GM12878 (cell line): Measurements from ENCODE around the gene CHN2. TPM values are rescaled to one million over a fixed set of nuclear protein-coding genes. Genes with fewer than 3 reads are reported as not detected.

Experiments used
- ATF2 ChIP-seq: IDR thresholded peaks from 2 replicates; pipeline ENCODE4 v1.6.1; 2012; ENCODE audit warnings: low read length, inconsistent platforms
- ATF3 ChIP-seq: IDR thresholded peaks from 2 replicates; pipeline ENCODE4 v1.6.1; 2011; ENCODE audit warnings: low read depth, mild to moderate bottlenecking, low read length, moderate library complexity, borderline replicate concordance; ENCODE audit errors: extremely low read depth
- BACH1 ChIP-seq: fragments of 450-650 bp; IDR thresholded peaks from 2 replicates; pipeline ENCODE4 v1.6.1; 2017; ENCODE audit warnings: mild to moderate bottlenecking, borderline replicate concordance
- BHLHE40 ChIP-seq, 2 experiments: fragments of 450-650 bp in 1 of 2; IDR thresholded peaks; 2 replicates each; pipeline ENCODE4 v1.6.1; 2011 to 2017; ENCODE audit warnings: low read depth in 2 of 2, borderline replicate concordance in 1 of 2, improper control_type of control experiment in 1 of 2, low read length in 1 of 2, mild to moderate bottlenecking in 1 of 2
- BRCA1 ChIP-seq: IDR thresholded peaks from 2 replicates; pipeline ENCODE4 v1.6.1; 2011; ENCODE audit warnings: low read depth, low read length, improper control_type of control experiment
- CEBPB ChIP-seq, 2 experiments: fragments of 150-350 bp in 1 of 2; IDR thresholded peaks; 2 replicates each; pipeline ENCODE4 v1.6.1; 2012 to 2014; ENCODE audit warnings: low read depth in 2 of 2, low read length in 2 of 2, borderline replicate concordance in 1 of 2, inconsistent platforms in 1 of 2
- E2F8 ChIP-seq: fragments of 450-650 bp; IDR thresholded peaks from 2 replicates; pipeline ENCODE4 v1.6.1; 2018; ENCODE audit warnings: mild to moderate bottlenecking, low read depth, moderate library complexity; ENCODE audit not compliant: partially characterized antibody
- ESRRA ChIP-seq: IDR thresholded peaks from 2 replicates; pipeline ENCODE4 v1.6.1; 2012; ENCODE audit warnings: mild to moderate bottlenecking, low read length, improper control_type of control experiment
- FOXK2 ChIP-seq: fragments of 450-650 bp; IDR thresholded peaks from 2 replicates; pipeline ENCODE4 v1.6.1; 2017; ENCODE audit warnings: mild to moderate bottlenecking, moderate library complexity
- FOXM1 ChIP-seq: IDR thresholded peaks from 2 replicates; pipeline ENCODE4 v1.6.1; 2012; ENCODE audit warnings: low read depth, mild to moderate bottlenecking, inconsistent platforms, low read length, moderate library complexity
- HDGF ChIP-seq: fragments of 450-650 bp; IDR thresholded peaks from 2 replicates; pipeline ENCODE4 v1.6.1; 2016; ENCODE audit warnings: antibody characterized with exemption
- IKZF1 ChIP-seq: fragments of 450-650 bp; conservative IDR thresholded peaks from 2 replicates; pipeline ENCODE4 v1.6.1; 2017; ENCODE audit warnings: antibody characterized with exemption, mild to moderate bottlenecking
- JUND ChIP-seq: IDR thresholded peaks from 2 replicates; pipeline ENCODE4 v1.6.1; 2012; ENCODE audit warnings: low read depth, mild to moderate bottlenecking, low read length, improper control_type of control experiment, moderate library complexity
- MEF2B ChIP-seq: fragments of 450-650 bp; IDR thresholded peaks from 2 replicates; pipeline ENCODE4 v1.6.1; 2018; ENCODE audit warnings: mild to moderate bottlenecking, moderate library complexity; ENCODE audit not compliant: partially characterized antibody, poor library complexity, severe bottlenecking
- MLLT1 ChIP-seq: fragments of 450-650 bp; IDR thresholded peaks from 2 replicates; pipeline ENCODE4 v1.6.1; 2016; ENCODE audit warnings: mild to moderate bottlenecking
- MTA2 ChIP-seq: fragments of 450-650 bp; IDR thresholded peaks from 2 replicates; pipeline ENCODE4 v1.6.1; 2016; ENCODE audit warnings: low read depth, mild to moderate bottlenecking, moderate library complexity
- MYB ChIP-seq: fragments of 150-350 bp; IDR thresholded peaks from 2 replicates; pipeline ENCODE4 v1.6.1; 2014; ENCODE audit warnings: mild to moderate bottlenecking, low read depth, low read length, borderline replicate concordance
- NBN ChIP-seq: fragments of 450-650 bp; IDR thresholded peaks from 2 replicates; pipeline ENCODE4 v1.6.1; 2016
- RUNX3 ChIP-seq: IDR thresholded peaks from 2 replicates; pipeline ENCODE4 v1.6.1; 2012; ENCODE audit warnings: low read length, inconsistent platforms
- SIX5 ChIP-seq: IDR thresholded peaks from 2 replicates; pipeline ENCODE4 v1.6.1; 2011; ENCODE audit warnings: mild to moderate bottlenecking, low read depth, low read length, moderate library complexity; ENCODE audit not compliant: severe bottlenecking
- SREBF1 ChIP-seq: IDR thresholded peaks from 2 replicates; pipeline ENCODE4 v1.6.1; 2012; ENCODE audit warnings: mild to moderate bottlenecking, low read length
- SREBF2 ChIP-seq: IDR thresholded peaks from 2 replicates; pipeline ENCODE4 v1.6.1; 2012; ENCODE audit warnings: mild to moderate bottlenecking, low read length
- ZZZ3 ChIP-seq: IDR thresholded peaks from 2 replicates; pipeline ENCODE4 v1.6.1; 2011; ENCODE audit warnings: low read depth; ENCODE audit not compliant: control insufficient read depth, insufficient read length
- polyA plus RNA-seq, 11 experiments: library from polyadenylated mRNA; depleted of rRNA in 4 of 11; unstranded in 6 of 11; stranded (reverse) in 5 of 11; fragments of >200 nt; fragmentation: Nextera tagmentation in 4 of 11; fragmentation: Illumina TruSeq in 1 of 11; extraction: Ambion mirVana in 4 of 11; extraction: Trizol in 1 of 11; gene quantifications; 1 replicate in 1 of 11; 2 replicates in 10 of 11; pipeline versions ENCODE4 v1.2.1 to v1.2.3, GENCODE V29; 2011 to 2016; ENCODE audit warnings: inconsistent platforms in 2 of 11, missing spikeins in 2 of 11, low read depth in 1 of 11
- total RNA-seq, 4 experiments: library from RNA; depleted of rRNA in 3 of 4; stranded (reverse); fragments of >200 nt in 3 of 4; fragmentation: Illumina TruSeq in 1 of 4; extraction: Trizol in 1 of 4; gene quantifications; 2 replicates each; pipeline versions ENCODE4 v1.2.1 to v1.2.3, GENCODE V29; 2013 to 2021

CHN2 gene
- total and polyA plus RNA-seq, 10 of the 15 experiments (the other 5 are each of a cell fraction or from before 2014, with no cell fraction given): 0.11 to 3.8 (median 0.37) TPM; not detected in 2

- TF ChIP-seq SIX5 (no peak), NBN (peak; percentile 47; the same call in 1 of the 2 replicates), JUND (peak; percentile 71; the same call in 1 of the 2 replicates), CEBPB (IDR thresholded peaks at IDR 0.05; ENCODE audit: borderline replicate concordance in 1 of 2, low read depth in 2 of 2, low read length in 2 of 2) (no peak), E2F8 (no peak), SREBF1 (no peak), BHLHE40 (IDR thresholded peaks at IDR 0.05; ENCODE audit: borderline replicate concordance in 1 of 2, low read depth in 2 of 2, low read length in 1 of 2) (peak; percentile 45 to 65), RUNX3 (peak; percentile 89), HDGF (no peak), MYB (no peak), MEF2B (peak; percentile 57), MTA2 (peak; percentile 86), BRCA1 (no peak), ESRRA (no peak), ATF3 (no peak), BACH1 (peak; percentile 48; the same call in 1 of the 2 replicates), ATF2 (0 out of 2 replicates have a peak, but pooled peaks have one; percentile 29), IKZF1 (peak; percentile 89), MLLT1 (peak; percentile 56; the same call in 1 of the 2 replicates), SREBF2 (no peak), FOXM1 (no peak), FOXK2 (no peak), ZZZ3 (no peak)
These were observed 90.8 kb downstream of the CHN2 start (continued) for GRCh38 chr7:29285444-29285793.
